ENCODE measurements around the gene KAT2A.
"Not testable (repeated sequence)": the region's sequence is repeated elsewhere in the genome, so short reads cannot be mapped to it uniquely, and the experiment has no call there.

Gene KAT2A

GRCh38 chr17:42120770-42121769 lies at the start of gene KAT2A:
Gene KAT2A, minus strand, starts transcription at chr17:42121367. Its CDS starts 63 bp downstream, at chr17:42121304.
- peak; percentile 25 for DNase-seq

- DNase-seq: no peak
Measured at GRCh38 chr17:42169351-42169750, 48.2 kb upstream of the KAT2A start.

DNA sequence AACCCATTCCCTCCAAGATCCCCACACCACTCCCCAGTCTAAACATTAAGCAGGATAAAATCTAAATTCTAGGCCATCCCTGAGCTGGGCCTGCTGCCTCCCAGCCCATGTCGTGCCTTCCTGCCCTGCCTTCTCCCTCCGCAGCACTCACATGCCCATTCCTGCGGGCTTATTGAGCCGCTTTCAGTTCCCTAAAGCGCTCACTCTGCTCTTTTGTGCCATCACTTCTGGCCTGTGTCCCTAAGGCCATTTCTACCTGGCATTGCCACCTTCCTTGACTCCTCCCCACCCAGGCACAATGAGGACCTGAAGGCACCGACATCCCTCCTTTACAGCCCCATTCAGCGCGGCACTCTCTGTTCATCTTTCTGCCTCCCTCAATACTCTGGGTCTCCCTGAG lies 46.6 kb upstream of the KAT2A start:
- DNase-seq: no peak

GRCh38 chr17:42166196-42166763 lies 45.1 kb upstream of the KAT2A start:
- no peak for DNase-seq

- DNase-seq: no peak
Measured at GRCh38 chr17:42165751-42166150, 44.6 kb upstream of the KAT2A start.

- DNase-seq: no peak
Measured at GRCh38 chr17:42163696-42164407, 42.7 kb upstream of the KAT2A start.

DNA sequence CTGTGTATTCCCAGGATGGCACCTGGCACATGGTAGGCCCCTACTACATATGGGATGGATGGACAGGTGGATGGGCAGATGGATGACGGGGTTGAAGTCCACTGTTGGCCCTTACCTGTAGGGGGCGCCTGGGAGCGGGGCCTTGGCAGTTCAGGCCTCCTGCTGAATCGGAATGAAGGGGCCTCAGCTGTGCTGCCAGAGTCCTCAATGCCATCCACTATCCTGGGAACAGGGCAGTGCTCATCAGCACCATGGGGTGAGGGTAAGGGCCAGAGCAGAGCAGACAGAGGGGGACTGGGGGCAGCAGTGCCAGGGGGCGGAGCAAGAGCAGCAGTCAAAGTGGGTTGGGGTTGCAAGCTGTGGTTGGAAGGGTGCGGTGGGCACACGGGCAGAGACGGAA lies 41.9 kb upstream of the KAT2A start:
- DNase-seq: no peak

GRCh38 chr17:42160531-42160910 lies 39.4 kb upstream of the KAT2A start:
- no peak for DNase-seq

GRCh38 chr17:42159796-42160530 lies 38.8 kb upstream of the KAT2A start:
- DNase-seq: no peak

DNA sequence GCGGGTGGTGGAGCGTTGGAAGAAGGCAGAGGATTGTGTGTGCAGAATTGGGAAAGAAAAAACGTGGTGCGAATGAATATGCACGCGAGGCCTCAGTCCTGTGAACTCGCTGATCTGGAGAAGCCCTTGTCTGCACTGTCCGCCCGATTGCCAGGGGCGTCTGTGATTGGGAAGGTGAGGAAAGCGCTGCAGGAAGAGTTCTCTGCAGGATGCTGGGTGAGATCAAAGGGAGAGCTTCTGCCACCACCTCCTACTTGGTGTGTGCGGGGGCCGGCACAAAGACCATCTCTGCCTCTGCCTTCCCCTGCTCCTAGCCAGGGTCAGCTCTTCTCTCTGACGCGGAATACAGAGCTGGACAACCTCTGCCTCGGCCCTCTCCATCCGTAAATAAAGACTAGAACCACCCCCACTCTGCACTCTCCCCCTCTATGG lies 34.5 kb upstream of the KAT2A start:
- DNase-seq: no peak

DNA sequence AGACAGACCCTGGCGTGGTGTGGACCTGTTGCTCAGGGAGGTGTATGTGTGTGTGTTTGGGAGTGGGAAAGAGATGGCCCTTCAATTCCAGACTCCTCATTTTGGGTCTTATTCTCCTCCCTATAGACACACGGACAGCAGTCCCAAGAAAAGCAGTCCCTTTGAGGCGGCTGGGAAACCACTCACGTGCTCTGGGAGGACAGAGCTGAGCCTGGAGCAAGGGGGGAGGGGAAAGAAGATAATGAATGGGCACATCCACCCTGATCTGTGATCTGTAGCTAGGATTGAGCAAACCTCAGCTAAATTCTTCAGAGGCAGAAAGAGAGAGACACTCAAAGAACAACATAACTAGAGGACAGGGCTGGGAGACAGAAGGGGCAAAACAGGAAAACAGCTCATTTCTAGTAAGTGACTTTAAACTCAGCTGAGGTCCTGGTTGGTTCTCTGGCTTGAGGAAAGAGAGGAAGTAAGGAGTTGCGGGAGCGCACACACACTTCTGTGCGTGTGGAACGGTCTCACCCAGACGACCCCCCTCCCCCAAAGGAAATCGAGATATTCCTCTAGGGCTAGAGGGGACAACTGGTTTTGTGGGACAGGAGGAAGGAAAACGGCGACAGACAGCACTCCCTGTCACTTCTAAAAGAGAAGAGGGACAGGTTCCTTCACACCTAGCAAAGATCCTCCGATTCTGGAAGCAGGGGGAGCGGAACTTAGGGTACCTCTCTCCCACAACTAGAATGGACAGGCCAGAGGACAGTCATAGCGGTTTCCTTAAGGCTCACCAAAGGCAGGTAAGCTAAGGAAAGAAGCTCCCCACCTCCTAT lies 33.0 kb upstream of the KAT2A start:
- DNase-seq: no peak

DNA sequence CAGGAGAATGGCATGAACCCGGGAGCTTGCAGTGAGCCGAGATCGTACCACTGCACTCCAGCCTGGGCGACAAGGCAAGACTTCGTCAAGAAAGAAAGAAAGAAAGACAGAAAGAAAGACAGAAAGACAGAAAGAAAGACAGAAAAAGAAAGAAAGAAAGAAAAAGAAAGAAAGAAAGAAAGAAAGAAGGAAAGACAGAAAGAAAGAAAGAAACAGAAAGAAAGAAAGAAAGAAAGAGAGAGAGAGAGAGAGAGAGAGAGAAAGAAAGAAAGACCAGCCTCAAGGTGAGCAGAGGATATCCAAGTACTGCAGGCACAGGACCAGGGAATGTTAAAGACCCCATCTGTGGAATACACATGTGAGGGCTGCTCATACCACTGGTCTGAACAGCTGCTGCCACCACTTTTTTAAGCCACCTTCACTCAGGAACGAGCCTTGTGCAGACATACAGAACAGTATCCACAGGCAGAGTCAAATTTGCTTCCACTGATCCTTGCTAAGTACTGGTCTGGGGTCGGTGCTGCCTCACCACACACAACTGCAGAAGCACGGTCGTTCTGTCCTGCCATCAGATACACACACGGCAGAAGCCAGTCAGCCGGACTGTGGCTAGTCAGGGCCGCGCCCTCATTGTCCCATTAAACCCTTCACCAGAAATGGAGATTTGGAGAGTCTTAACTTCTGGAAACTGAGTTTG lies 25.9 kb upstream of the KAT2A start:
- no peak for DNase-seq

- not testable (repeated sequence) for DNase-seq
Measured at GRCh38 chr17:42143138-42143537, 22.0 kb upstream of the KAT2A start.

- DNase-seq: no peak
Measured at GRCh38 chr17:42142371-42142896, 21.3 kb upstream of the KAT2A start.

GRCh38 chr17:42141382-42141781 lies 20.2 kb upstream of the KAT2A start:
- no peak for DNase-seq

- DNase-seq: not testable (repeated sequence)
Measured at GRCh38 chr17:42140690-42141089, 19.5 kb upstream of the KAT2A start.

DNA sequence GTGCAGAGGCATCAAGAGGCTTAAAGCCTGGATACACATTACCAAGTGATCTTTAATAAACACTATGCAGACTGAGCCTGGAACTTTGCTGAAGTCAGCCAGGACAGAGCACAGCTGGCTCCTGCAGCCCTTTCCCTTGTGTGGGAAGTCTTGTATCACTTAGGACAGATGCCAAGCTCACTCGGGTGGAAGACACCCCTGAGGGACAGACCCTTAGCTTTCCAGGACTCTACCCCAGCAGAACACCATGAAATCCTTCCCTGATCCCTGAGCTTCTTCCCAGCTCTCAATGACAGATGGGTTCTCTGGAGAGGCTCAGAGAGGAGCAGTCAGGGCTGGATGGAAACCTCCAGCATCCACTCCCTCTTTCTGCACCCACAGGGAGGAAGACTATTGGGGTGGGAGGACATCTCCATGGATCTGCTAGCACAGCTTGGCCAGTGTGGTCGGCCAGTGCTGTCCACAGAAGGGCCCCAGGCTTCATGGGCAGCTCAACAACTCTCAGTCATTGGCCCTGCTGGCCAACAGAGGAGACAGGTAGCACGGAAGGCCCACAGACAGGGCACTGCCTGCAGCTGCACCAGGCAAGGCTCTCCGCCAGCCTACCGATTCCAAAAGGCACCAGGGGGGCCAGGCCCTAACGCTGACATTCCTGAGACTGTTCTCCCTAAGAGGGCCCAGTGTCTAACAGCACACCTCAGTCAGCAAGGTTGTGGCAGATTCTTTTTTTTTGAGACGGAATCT lies 17.8 kb upstream of the KAT2A start:
- DNase-seq: no peak

DNA sequence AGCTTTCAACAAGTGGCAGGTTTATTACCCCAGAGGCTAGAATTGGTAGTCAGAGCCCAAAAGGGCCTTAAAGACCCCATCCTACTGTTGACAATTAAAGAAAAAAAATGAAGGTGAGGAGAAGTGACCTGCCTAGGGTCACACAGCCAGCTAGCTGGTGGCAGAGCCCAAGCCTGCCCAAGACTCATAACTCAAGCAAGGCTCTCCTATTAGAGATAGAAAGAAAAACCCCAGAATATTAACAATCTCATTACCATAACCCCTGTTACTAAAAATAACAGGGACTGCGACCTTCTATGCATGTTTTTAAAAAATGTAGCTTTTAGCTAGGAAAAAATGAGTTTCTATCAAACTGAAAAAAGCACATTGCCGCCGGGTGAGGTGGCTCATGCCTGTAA lies 15.5 kb upstream of the KAT2A start:
- DNase-seq: no peak

DNA sequence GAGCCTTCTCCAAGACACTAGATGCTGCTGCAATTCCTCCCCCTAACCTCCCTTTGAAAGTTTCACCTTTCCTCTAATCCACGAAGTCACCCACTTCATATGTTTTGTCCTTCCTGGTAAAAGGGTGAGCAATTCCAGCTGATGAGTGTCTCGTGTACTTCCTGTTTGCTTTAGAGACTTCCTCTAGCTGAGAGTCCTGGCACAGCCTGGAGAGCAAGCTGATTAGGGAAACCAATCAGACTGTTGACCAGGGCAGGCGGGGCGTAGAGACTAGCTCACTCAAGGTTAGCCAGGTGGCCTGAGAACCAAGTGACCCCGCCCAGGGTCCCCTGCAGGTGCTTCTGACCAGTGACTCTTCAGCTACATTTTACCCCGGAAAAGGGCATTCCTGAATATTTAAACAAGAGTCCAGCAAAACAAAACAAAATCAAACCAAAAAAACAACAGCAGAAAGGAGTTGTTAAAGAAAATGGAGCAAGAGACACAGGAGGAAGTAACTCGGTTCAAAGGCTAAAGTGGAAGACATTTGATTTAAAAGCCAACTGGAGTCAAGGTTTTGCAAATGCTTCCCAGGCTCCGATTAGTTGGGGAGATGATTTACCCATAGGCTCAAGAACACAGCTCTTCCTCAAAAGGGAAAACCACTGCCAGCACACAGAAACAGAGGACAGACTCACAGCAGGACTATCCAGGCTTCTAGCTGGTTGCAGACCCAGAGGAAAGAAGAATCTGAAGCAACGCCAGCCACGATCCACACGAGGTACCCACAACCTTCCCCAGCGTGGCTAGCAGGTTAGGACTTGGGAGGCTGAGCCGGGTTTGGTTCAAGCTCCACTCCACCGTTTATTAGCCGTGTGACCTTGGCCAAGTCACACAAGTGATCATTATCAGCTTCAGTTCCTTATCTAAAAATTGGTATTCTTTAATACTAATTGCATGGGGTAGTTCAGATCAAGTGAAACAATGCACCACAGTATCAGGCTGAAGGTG lies 14.8 kb upstream of the KAT2A start:
- DNase-seq: peak; percentile 21

Data from NCI-H748 treated with DMSO at 0.1 percent for 48 hours (cell line).